T-helper 1 cell treated with Interleukin-12 subunit alpha and Interleukin-12 subunit beta and Interleukin-4 antibody, amounts not matched to agents 30 ng/mL and 1 ng/mL, for 36 hours (primary cell): ENCODE results near the gene SLC22A5. TPM values are rescaled to one million over a fixed set of nuclear protein-coding genes. Genes with fewer than 3 reads are reported as not detected.
"Not testable (repeated sequence)": the region's sequence is repeated elsewhere in the genome, so short reads cannot be mapped to it uniquely, and the experiment has no call there.

Source experiments
- intact Hi-C: fragments of 100-400 bp; cut with micrococcal nuclease; formaldehyde crosslinking; loops from one replicate; pipeline ENCODE4 v1.15.1; 2024
- total RNA-seq: library from RNA; stranded (reverse); gene quantifications from 2 replicates; pipeline ENCODE4 v1.2.3, GENCODE V29; 2022

The SLC22A5 gene
- total RNA-seq, 1 donor from 2014 or later, result 5.0 TPM

GRCh38 chr5:132410451-132411303, 41.2 kb downstream of the SLC22A5 start:
- intact Hi-C loops, result loop anchor here (1.0 to 5.0 kb wide), 11 partner anchors 9 to 553 kb away; partner anchors contain the start of genes AFF4, GDF9, IRF1 and KIF3A

- intact Hi-C loops, result loop anchor here (1.0 to 5.0 kb wide), 5 partner anchors 8 to 326 kb away; partner anchors contain the start of gene KIF3A
These were observed 41.9 kb downstream of the SLC22A5 start for GRCh38 chr5:132411304-132412013.

GRCh38 chr5:132413567-132413966, 44.1 kb downstream of the SLC22A5 start:
- intact Hi-C loops, result loop anchor here (5.0 kb wide), 1 partner anchor 224 kb away; no protein-coding TSS in a partner anchor

GRCh38 chr5:132414634-132415378, 45.3 kb downstream of the SLC22A5 start:
- intact Hi-C loops, result loop anchor here (5.0 kb wide), 1 partner anchor 222 kb away; no protein-coding TSS in a partner anchor

- intact Hi-C loops, result not testable (repeated sequence)
These were observed 46.0 kb downstream of the SLC22A5 start for GRCh38 chr5:132415516-132415915.

GRCh38 chr5:132416306-132417009, 46.9 kb downstream of the SLC22A5 start:
- intact Hi-C loops, result no loop called here

- intact Hi-C loops, result no loop called here
These were observed 47.5 kb downstream of the SLC22A5 start for GRCh38 chr5:132417010-132417439.

- intact Hi-C loops, result no loop called here
These were observed 48.0 kb downstream of the SLC22A5 start for GRCh38 chr5:132417461-132417860.

GRCh38 chr5:132417889-132418485, 48.5 kb downstream of the SLC22A5 start:
- intact Hi-C loops, result no loop called here

GRCh38 chr5:132418881-132419280, 49.4 kb downstream of the SLC22A5 start:
- intact Hi-C loops, result loop anchor here (1.0 kb wide), 6 partner anchors 8 to 82 kb away; partner anchors contain the start of gene IRF1

GRCh38 chr5:132419502-132420468, 50.3 kb downstream of the SLC22A5 start:
- intact Hi-C loops, result loop anchor here (1.0 to 10.0 kb wide), 7 partner anchors 8 to 1165 kb away; partner anchors contain the start of gene IRF1

- intact Hi-C loops, result loop anchor here (10.0 kb wide), 1 partner anchor 1166 kb away; no protein-coding TSS in a partner anchor
These were observed 51.3 kb downstream of the SLC22A5 start for GRCh38 chr5:132420706-132421272.

- intact Hi-C loops, result loop anchor here (10.0 kb wide), 1 partner anchor 1167 kb away; no protein-coding TSS in a partner anchor
These were observed 52.0 kb downstream of the SLC22A5 start for GRCh38 chr5:132421462-132421861.

GRCh38 chr5:132422720-132423437, 53.4 kb downstream of the SLC22A5 start:
- intact Hi-C loops, result loop anchor here (10.0 kb wide), 1 partner anchor 1168 kb away; no protein-coding TSS in a partner anchor

GRCh38 chr5:132423438-132423898, 54.0 kb downstream of the SLC22A5 start:
- intact Hi-C loops, result loop anchor here (10.0 kb wide), 1 partner anchor 1169 kb away; no protein-coding TSS in a partner anchor

GRCh38 chr5:132424167-132424880, 54.8 kb downstream of the SLC22A5 start:
- intact Hi-C loops, result loop anchor here (10.0 kb wide), 1 partner anchor 1170 kb away; no protein-coding TSS in a partner anchor
